ENCODE results near the gene ASXL3. TPM values are rescaled to one million over a fixed set of nuclear protein-coding genes. Genes with fewer than 3 reads are reported as not detected.

ASXL3 gene
- polyA plus RNA-seq, 3 donors, result not detected

DNA sequence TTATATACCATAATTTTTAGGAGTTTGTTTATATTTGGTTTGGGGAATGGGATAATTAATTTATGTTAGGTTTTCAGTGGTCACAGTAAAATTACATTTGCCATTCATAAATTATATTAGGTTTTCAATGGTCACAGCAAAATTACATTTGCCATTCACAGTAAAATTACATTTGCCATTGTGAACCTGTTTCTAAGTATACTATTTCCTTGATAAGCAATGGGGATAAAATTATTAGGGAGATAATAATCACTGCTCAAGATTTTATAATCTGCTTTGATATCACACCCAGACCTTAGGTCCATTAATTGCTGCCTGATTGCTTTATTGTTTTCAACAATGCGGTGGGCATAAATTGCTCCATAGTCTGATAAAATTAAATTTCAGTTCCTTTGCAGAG lies 124.6 kb downstream of the ASXL3 start:
- H3K27ac Mint-ChIP-seq, result no peak overlapping the region
- no peaks in the 10 kb centered on the region for H3K36me3 Mint-ChIP-seq
- no peaks in the 10 kb centered on the region for H3K36me3 ChIP-seq (replicated peaks in 1 of 2; ENCODE audit: control insufficient read depth in 1 of 2, insufficient read depth in 2 of 2, low read length in 2 of 2)
- peaks cover 0 to 2% (median 0%) of the 10 kb centered on the region in 7 donors for H3K9me3 Mint-ChIP-seq
- intact Hi-C loops (cut with micrococcal nuclease), result no loop called here
- H3K79me2 ChIP-seq (ENCODE audit: insufficient read depth, low read length), result no peaks in the 10 kb centered on the region
- no CpG with 5 or more reads among the region's 1 CpG for WGBS (ENCODE audit: insufficient coverage)
- no peak overlapping the region for H2AFZ ChIP-seq (ENCODE audit: insufficient read depth, low read depth, low read length, poor library complexity, severe bottlenecking)
- no peaks in the 10 kb centered on the region for H3K9me3 ChIP-seq (replicated peaks in 1 of 2; ENCODE audit: control insufficient read depth in 1 of 2, insufficient read depth in 1 of 2, low read length in 2 of 2)
- H3K4me2 ChIP-seq (replicated peaks; ENCODE audit: extremely low read depth, low read length, poor library complexity, severe bottlenecking), result no peak overlapping the region
- no peaks in the 10 kb centered on the region for H3K4me1 Mint-ChIP-seq
- DNase-seq, result no peak
- H3K27ac ChIP-seq (ENCODE audit: low read depth in 1 of 2, low read length in 2 of 2), result no peak overlapping the region
- peaks cover 0 to 1% (median 0%) of the 10 kb centered on the region in 3 donors for H3K27me3 Mint-ChIP-seq (ENCODE audit: low read depth in 3 of 3)
- H3K9ac ChIP-seq (ENCODE audit: insufficient read depth, low read length, poor library complexity, severe bottlenecking), result no peak overlapping the region
- no peaks in the 10 kb centered on the region for H3K27me3 ChIP-seq (ENCODE audit: control insufficient read depth in 2 of 2, insufficient read depth in 2 of 2, low read length in 2 of 2)
- no peaks in the 10 kb centered on the region for H3K4me1 ChIP-seq (ENCODE audit: control insufficient read depth in 1 of 2, insufficient read depth in 2 of 2, low read length in 2 of 2)
- H3K4me3 Mint-ChIP-seq, result no peak overlapping the region
- no peak overlapping the region for H3K4me3 ChIP-seq (replicated peaks in 1 of 3; ENCODE audit: low read depth in 2 of 3, low read length in 3 of 3)
- TF ChIP-seq, protein P1, sequence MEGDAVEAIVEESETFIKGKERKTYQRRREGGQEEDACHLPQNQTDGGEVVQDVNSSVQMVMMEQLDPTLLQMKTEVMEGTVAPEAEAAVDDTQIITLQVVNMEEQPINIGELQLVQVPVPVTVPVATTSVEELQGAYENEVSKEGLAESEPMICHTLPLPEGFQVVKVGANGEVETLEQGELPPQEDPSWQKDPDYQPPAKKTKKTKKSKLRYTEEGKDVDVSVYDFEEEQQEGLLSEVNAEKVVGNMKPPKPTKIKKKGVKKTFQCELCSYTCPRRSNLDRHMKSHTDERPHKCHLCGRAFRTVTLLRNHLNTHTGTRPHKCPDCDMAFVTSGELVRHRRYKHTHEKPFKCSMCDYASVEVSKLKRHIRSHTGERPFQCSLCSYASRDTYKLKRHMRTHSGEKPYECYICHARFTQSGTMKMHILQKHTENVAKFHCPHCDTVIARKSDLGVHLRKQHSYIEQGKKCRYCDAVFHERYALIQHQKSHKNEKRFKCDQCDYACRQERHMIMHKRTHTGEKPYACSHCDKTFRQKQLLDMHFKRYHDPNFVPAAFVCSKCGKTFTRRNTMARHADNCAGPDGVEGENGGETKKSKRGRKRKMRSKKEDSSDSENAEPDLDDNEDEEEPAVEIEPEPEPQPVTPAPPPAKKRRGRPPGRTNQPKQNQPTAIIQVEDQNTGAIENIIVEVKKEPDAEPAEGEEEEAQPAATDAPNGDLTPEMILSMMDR (IDR thresholded peaks at IDR 0.05), result no peak
- no peaks in the 10 kb centered on the region for H4K20me1 ChIP-seq (ENCODE audit: insufficient read depth, low read length)

DNA sequence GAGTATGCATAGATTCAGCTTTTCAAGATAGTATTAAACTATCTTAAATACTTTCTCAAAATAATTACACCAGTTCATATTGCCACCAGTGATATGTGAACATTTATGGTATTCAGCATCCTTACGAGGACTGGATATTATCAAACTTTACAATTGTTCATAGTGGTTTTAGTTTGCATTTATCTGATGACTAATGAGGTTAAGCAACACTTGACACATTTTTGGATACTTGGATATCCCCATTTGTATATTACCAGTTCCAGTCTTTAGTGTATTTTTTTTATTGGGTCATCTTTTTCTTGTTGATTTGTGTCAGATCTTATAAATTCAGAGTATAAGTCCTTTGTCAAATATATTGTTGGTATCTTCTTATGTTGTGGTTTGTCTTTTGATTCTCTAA lies 128.4 kb downstream of the ASXL3 start:
- no CpG with 5 or more reads among the region's 1 CpG for whole genome bisulfite sequencing (ENCODE audit: insufficient coverage)
- Histone ChIP-seq H3K9ac (ENCODE audit: insufficient read depth, low read length, poor library complexity, severe bottlenecking) (no peak overlapping the region), H3K4me1 (ENCODE audit: control insufficient read depth in 1 of 2, insufficient read depth in 2 of 2, low read length in 2 of 2) (no peaks in the 10 kb centered on the region), H2AFZ (ENCODE audit: insufficient read depth, low read depth, low read length, poor library complexity, severe bottlenecking) (no peak overlapping the region), H3K4me2 (replicated peaks; ENCODE audit: extremely low read depth, low read length, poor library complexity, severe bottlenecking) (no peak overlapping the region), H3K79me2 (ENCODE audit: insufficient read depth, low read length) (no peaks in the 10 kb centered on the region), H3K27ac (ENCODE audit: low read depth in 1 of 2, low read length in 2 of 2) (no peak overlapping the region), H3K36me3 (replicated peaks in 1 of 2; ENCODE audit: control insufficient read depth in 1 of 2, insufficient read depth in 2 of 2, low read length in 2 of 2) (no peaks in the 10 kb centered on the region), H3K27me3 (ENCODE audit: control insufficient read depth in 2 of 2, insufficient read depth in 2 of 2, low read length in 2 of 2) (no peaks in the 10 kb centered on the region), H3K9me3 (replicated peaks in 1 of 2; ENCODE audit: control insufficient read depth in 1 of 2, insufficient read depth in 1 of 2, low read length in 2 of 2) (no peaks in the 10 kb centered on the region), H3K4me3 (replicated peaks in 1 of 3; ENCODE audit: low read depth in 2 of 3, low read length in 3 of 3) (no peak overlapping the region), H4K20me1 (ENCODE audit: insufficient read depth, low read length) (no peaks in the 10 kb centered on the region)
- H3K4me1 Mint-ChIP-seq, result no peaks in the 10 kb centered on the region
- H3K36me3 Mint-ChIP-seq, result no peaks in the 10 kb centered on the region
- H3K27me3 Mint-ChIP-seq (ENCODE audit: low read depth in 3 of 3), result peaks cover 0 to 1% (median 0%) of the 10 kb centered on the region in 3 donors
- no peak overlapping the region for H3K27ac Mint-ChIP-seq
- DNase-seq, result no peak
- TF ChIP-seq, protein P1 (IDR thresholded peaks at IDR 0.05), result no peak
- peaks cover 0 to 4% (median 0%) of the 10 kb centered on the region in 7 donors for H3K9me3 Mint-ChIP-seq
- no peak overlapping the region for H3K4me3 Mint-ChIP-seq
- intact Hi-C loops (cut with micrococcal nuclease), result no loop called here
